GM19099 (cell line): ENCODE results near the gene SEMA5A.

ENCODE experiments used
- POLR2A ChIP-seq: IDR thresholded peaks from 3 replicates; pipeline ENCODE4 v1.6.1; 2011; ENCODE audit warnings: low read depth; ENCODE audit not compliant: insufficient read length; ENCODE audit errors: extremely low read depth

The SEMA5A gene

DNA sequence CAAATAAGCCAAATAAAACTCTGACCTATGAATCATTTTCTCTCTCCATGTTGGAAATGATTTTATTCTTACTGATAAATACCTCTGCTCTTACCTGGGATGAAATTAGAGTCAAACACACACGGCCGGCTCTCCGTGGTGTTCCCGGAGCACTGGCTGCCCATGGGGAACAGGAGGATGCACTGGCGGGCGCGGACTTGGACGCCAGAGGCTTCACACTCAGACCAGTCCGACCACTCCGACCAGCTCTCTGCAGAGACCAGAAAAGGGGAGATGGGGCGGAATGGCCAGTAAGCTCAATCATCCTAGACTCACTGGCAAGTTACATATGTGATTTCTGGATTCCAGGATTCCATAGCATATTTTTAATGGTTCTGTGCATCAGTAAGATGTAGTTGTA lies 494.1 kb downstream of the SEMA5A start:
- no peak for TF ChIP-seq POLR2A

DNA sequence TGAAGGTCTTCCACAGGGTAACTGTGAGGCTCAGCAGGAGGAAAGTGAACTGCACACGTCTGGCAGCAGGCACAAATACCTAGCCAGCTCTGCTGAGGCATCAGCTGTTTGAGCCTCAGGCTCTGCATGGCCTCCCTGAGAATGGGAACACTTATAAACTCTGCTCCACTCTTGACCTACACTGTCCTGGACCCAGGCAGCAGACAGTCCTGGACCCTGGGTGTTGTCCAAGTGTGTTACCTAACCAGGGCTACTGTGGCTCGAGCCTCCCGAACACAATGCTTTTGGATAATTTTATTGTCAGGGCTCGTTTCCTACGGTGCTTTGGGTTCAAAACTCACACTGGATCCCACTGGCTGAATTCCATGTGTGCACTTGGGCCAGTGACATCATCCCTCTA lies 497.9 kb downstream of the SEMA5A start:
- TF ChIP-seq POLR2A = no peak

DNA sequence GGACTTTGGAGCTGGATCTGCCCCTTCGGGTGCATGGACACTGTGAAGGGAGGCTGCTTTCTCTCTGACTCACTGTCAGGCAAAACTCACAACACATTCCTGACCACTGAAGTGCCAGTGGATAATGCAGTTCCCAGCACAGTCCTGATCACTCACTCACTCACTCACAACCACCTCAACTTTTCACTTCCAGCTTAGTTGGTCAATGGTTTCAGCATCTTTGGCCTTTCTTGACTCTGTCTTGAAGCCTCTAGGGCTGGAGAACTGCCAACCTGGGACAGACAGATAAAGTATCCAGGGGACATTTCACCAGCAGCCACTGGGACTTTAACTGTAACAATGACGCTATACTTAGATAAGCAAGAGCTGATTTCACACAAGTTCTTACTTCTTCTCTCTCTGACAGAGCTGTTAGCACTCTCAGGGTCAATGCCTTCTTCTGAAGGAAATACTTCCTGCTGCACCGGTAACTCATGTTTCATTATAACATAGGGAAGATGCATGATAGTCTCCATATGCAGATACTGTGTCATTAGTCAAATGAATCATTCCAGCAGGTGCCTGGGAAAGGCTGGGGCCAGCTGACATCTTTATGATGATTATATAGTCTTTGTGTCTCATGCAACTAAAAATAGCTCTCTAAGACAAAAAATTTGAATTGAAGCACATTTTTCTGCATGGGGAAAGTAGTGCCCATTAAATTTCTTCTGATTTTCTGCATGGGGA lies 499.0 kb downstream of the SEMA5A start:
- no peak for TF ChIP-seq POLR2A

DNA sequence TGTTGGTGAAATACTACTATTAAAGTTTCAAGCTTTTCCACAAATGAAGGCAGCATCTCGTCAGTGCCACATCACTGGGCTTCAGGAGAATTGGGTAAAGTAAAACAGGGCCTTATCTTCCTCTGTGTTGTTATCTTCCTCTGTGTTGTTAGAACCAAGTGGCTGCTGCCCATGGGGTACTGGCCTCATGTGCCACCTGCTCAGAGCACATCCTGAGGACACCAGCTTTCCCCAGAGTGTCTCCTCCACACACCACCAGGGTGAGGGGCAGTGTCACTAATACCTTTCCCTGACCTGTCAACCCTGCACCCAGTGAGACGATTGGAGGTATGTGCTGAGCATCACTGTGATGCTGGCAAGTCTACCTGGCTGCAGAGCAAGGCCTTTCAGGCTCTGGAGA lies 499.9 kb downstream of the SEMA5A start:
- TF ChIP-seq POLR2A = no peak

DNA sequence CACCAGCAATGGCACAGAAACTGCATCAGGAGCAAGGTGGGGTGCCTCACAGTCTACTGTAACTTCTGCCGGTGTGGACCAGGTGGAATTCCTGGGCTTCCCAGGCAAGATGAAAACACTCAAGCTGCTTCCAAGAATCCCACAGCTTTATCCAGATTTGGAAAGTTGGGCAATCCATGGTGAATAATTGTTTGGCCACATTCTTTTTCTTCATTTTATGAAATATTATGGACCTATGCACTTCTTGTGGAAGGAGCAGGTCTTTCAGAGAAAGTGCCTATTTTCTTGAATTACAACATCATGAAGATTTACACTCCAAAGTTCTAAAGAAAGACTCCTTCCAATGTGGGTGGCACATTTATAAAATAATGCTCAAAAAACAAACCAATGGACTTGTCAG lies 503.6 kb downstream of the SEMA5A start:
- TF ChIP-seq POLR2A = no peak

DNA sequence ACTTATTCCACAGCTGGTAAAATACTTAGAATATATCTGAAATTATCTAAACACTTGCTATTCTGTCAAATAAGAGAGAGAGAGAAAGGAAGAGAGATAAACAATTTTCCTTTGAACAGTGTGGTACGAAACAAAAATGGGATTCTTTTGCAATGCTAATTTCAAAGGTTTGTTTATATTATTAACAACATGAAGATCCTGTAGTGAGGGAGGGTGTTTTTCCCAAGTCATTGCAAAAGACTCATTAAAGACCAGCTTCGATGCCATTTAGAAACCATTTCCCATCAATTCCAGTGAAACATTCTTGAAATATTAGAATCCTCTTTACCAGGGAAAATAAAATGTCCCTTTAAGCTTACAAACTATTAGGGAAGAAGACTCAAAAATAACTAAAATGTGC lies 505.4 kb downstream of the SEMA5A start:
- no peak for TF ChIP-seq POLR2A

DNA sequence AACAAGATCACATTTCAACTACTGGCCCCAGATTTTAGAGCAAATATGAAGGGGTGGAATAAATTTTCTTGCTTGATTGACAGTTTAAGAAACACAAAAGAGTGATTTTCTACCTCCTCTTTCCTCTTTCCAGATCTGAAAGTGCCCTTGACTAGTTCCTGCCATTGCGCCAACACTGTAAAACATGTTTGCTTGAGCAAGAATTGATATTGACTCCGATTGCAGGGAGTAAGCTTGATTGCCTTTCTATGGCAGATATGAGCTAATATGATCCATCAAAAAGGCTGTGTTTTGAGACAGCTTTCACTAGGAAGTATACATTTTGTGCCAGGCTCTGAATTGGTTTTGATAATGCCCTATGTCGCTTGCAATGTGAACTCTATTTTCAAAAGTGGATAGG lies 508.8 kb downstream of the SEMA5A start:
- no peak for TF ChIP-seq POLR2A

DNA sequence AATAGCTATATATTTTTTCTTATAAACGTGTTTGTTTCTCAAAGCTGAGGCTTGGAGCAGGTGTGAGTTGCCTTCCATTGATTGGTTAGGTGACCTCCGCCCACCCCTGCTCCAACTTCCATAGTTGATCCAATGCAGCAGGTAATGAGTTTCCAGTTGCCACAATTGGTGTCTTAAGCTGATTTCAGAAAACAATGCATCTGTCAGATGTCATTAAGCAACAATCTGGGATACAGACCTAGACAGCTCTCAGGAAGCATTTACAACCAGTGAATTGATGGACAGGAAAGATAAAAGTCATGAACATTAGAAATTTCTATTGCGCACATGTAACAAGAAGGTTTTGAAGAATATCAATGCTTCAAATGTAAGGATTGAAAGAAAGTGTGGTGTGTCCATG lies 510.5 kb downstream of the SEMA5A start:
- no peak for TF ChIP-seq POLR2A

DNA sequence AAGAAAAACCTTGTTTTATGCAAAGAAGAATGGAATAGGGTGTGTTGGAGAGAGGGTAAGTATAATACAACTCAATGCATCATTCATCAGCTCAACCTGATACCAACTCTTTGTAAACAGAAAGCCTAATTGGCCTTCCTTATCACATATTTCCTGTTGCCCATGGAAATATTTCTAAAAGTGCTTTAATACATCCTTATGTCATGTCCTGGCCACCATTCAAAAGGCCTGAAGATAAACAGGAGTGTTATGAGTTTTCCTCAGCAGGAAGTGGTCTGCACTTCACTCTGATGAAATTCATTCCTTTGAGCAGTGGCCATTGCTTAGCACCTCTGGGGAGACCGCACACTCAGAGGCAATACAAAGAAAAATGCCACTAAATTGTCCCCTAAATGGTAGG lies 511.2 kb downstream of the SEMA5A start:
- TF ChIP-seq POLR2A = no peak

DNA sequence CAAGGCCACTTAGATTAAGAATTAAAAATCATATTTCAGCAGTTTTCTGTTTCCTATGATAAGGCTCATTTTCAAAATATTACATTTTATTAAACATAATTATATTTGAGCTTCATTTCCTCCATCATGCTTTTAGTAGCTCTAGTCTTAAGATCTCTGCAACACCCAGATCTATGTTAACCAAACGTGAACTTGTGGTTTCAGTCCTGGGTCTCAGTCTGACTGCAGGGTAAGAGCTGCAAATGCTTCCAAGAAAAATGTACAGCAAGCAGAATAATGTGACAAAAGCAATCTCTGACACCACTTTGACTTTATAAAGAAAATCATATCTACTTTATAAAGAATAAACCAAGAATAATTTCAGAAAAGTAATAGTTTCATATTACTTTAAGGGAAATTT lies 512.4 kb downstream of the SEMA5A start:
- no peak for TF ChIP-seq POLR2A

DNA sequence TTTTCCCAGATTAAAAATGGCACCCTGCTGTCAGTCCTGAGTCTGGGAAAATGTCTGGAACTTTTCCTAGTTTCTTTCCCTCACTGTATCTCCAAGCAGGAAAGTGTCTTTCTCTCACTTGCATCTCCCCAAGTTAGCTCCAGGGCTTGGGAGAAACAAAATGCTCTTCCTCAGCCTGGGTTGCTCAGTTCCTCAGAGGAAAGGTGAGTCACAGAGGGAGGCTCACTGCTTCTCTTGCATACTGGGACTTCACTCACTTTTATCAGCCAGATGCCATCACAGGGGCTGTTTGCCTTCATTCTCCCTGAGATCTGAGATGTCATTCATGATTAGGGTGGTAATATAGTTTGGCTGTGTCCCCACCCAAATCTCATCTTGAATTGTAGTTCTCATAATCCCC lies 519.9 kb downstream of the SEMA5A start:
- no peak for TF ChIP-seq POLR2A

DNA sequence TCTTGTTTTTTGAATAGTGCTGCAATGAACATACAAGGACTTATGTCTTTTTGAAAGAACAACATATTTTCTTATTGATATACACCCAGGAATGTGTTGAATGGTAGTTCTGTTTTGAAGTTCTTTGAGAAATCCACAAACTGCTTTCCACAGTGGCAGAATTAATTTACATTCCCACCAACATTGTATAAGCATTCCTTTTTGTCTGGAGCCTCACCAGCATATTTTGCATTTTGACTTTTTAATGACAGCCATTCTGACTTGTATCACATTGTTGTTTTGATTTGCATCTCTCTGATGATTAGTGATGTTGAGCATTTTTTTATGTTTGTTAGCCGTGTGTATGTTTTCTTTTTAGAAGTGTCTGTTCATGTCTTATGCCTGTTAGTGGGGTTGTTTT lies 524.9 kb downstream of the SEMA5A start:
- no peak for TF ChIP-seq POLR2A

DNA sequence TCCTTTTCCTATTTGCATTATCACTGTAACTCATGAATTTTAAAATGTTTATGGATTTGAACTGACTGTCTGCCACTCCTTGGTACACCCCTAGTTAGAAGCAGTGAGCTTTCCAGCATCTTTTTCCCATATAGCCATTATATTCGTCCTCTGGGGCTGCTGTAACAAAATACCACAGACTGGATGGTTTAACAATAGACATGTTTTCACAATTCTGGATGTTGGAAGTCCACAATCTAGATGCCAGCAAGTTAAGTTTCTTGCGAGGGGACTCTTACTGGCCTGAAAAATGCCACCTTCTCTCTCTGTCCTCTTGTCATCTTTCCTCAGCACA lies 530.0 kb downstream of the SEMA5A start:
- no peak for TF ChIP-seq POLR2A

DNA sequence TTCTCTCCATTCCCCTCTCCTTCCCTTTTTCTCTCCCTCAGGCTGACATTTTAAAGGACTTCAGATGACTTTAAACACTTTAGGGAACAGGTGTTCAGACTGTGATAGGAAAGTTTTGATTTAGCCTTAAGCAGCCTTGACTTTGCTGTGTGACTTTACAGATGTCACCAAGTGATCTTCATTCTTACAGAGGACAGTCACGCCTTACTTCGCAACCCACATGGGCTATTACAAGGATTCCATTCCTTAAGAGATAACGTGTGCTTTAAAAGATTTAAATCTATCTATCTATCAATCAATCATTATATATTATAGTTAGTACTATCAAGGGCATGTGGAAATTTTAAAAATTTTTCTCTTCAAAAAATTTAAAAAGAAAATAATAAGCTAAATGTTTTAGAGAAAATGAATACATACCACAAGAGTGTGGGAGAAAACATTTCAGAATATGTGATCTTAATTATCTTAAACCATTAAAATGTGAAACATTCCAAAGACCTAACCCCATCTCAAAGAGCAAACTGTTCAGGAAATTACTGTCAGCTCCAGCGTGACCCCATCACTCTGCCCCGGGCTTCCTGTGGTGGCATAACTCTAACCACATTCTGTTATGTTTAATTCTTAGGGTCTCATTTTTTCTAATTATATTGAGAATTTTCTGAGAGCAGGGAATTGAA lies 530.5 kb downstream of the SEMA5A start:
- no peak for TF ChIP-seq POLR2A

DNA sequence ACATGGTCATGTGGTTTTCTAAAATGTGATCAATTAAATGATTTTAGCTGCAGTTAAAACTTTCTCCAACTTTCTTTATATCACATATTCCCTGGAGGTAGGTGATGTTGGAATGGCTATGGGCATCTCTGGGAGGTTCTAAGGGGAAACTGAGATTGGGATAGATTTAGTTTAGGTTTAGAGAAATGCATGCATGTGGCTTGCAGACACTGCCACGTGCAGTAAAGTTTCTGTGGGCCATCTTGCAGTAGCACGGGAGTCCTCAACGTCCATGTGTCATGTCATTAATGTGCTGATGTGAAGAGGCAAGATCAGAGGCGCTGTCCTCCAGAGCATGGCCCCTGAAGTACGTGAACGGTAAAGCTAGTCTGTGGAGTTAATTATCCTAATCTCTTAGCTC lies 532.7 kb downstream of the SEMA5A start:
- TF ChIP-seq POLR2A = no peak

DNA sequence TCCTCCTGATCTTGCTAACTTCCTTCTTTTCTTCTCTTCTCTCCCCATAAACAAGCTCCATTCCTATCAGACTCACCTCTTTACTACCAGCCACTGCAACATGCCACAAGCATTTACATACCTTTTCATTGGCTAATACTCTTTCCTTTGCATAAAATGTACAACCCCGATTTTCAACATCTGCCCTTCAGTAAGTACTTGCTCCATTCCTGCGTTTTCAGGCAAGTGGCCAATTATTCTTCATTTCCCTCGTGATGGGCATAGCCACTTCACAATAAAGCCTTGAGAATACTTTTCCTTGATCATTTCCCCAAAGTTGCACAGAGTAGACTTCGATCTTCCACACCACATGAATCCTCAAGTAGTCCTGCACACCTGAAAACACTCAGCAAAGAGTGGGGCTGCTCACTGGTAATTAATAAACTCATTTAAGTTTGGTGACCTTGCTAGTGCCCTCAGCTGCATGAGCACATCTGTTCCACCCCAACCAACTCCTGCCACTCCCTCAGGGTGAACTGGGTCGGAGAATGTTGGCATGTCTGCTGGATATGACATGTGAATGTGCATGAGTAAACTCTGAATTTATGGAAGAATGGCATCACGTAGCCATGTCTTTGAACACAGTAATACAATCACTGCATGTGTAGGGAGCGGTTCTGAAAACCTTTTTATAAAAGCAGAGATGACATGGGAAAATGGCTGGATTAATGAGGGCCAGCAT lies 535.8 kb downstream of the SEMA5A start:
- TF ChIP-seq POLR2A = no peak
